Suprapubic skin (tissue), 4 donors: Measurements from ENCODE around the gene NDUFS5.

ENCODE experiments used
- CTCF ChIP-seq, 2 donors: fragments of 200-600 bp in 1 of 2; fragments of 450-650 bp in 1 of 2; sonication (generic) in 1 of 2; IDR thresholded peaks; one replicate each; pipeline ENCODE4 v1.5.1; 2016 to 2019; ENCODE audit warnings: antibody characterized with exemption in 2 of 2, mild to moderate bottlenecking in 1 of 2, moderate library complexity in 1 of 2
- EP300 ChIP-seq: sonication (generic); formaldehyde crosslinking; IDR thresholded peaks from one replicate; pipeline ENCODE4 v1.6.1; 2017; ENCODE audit warnings: antibody characterized with exemption
- POLR2A ChIP-seq, 2 donors: fragments of 450-650 bp; IDR thresholded peaks; one replicate each; pipeline ENCODE4 v1.6.1; 2017; ENCODE audit warnings: antibody characterized with exemption in 2 of 2, mild to moderate bottlenecking in 2 of 2, moderate library complexity in 2 of 2
- POLR2AphosphoS5 ChIP-seq, 3 donors: sonication (generic); formaldehyde crosslinking; IDR thresholded peaks; one replicate each; pipeline ENCODE4 v1.6.1; 2017; ENCODE audit warnings: antibody characterized with exemption in 3 of 3

GRCh38 chr1:39026866-39027507 lies 837 bp downstream of the NDUFS5 start:
- TF ChIP-seq POLR2A (IDR thresholded peaks at IDR 0.05) = no peak
- no peak for TF ChIP-seq CTCF (IDR thresholded peaks at IDR 0.05)
- no peak for TF ChIP-seq POLR2AphosphoS5 (IDR thresholded peaks at IDR 0.05)
- TF ChIP-seq EP300 = no peak
